ENCODE results near the gene PER2. TPM values are rescaled to one million over a fixed set of nuclear protein-coding genes. Genes with fewer than 3 reads are reported as not detected.

PER2 gene
- total and polyA plus RNA-seq, 2 of the 13 experiments (the other 11 are each of a cell fraction or from before 2014, with no cell fraction given) = 5.1 to 9.4 TPM

- TF ChIP-seq MNT (IDR thresholded peaks at IDR 0.05) = peak; percentile 33; the same call in 1 of the 2 replicates
- TF ChIP-seq ZNF547 (CRISPR knock-in tag; IDR thresholded peaks at IDR 0.05) = peak; percentile 67; the same call in 1 of the 2 replicates
- no peak for TF ChIP-seq ZNF337 (CRISPR knock-in tag; IDR thresholded peaks at IDR 0.05; ENCODE audit: borderline replicate concordance, low read depth)
- peak; percentile 28; the same call in 1 of the 2 replicates for TF ChIP-seq DR1 (CRISPR knock-in tag; IDR thresholded peaks at IDR 0.05)
- 0 out of 2 replicates have a peak, but pooled peaks have one; percentile 62 for TF ChIP-seq KAT7 (CRISPR knock-in tag; IDR thresholded peaks at IDR 0.05; ENCODE audit: borderline replicate concordance)
- no peak for TF ChIP-seq ZNF879 (CRISPR knock-in tag; IDR thresholded peaks at IDR 0.05)
- peak; percentile 92 for TF ChIP-seq ARID4A (CRISPR knock-in tag; IDR thresholded peaks at IDR 0.05; ENCODE audit: borderline replicate concordance)
- TF ChIP-seq ADNP (CRISPR knock-in tag; IDR thresholded peaks at IDR 0.05) = no peak
- peak; percentile 25; the same call in 1 of the 2 replicates for TF ChIP-seq POGZ (CRISPR knock-in tag; IDR thresholded peaks at IDR 0.05)
- no peak for TF ChIP-seq ZMAT5 (CRISPR knock-in tag; IDR thresholded peaks at IDR 0.05; ENCODE audit: borderline replicate concordance, low read depth)
- TF ChIP-seq ZNF275 (CRISPR knock-in tag; IDR thresholded peaks at IDR 0.05; ENCODE audit: borderline replicate concordance) = no peak
- TF ChIP-seq THAP9 (CRISPR knock-in tag; IDR thresholded peaks at IDR 0.05; ENCODE audit: borderline replicate concordance) = no peak
- TF ChIP-seq PRDM10 (CRISPR knock-in tag; IDR thresholded peaks at IDR 0.05; ENCODE audit: low read depth) = peak; percentile 21; the same call in 1 of the 2 replicates
- TF ChIP-seq ZNF746 (CRISPR knock-in tag; IDR thresholded peaks at IDR 0.05) = peak; percentile 91
- TF ChIP-seq ZNF432 (CRISPR knock-in tag; IDR thresholded peaks at IDR 0.05; ENCODE audit: borderline replicate concordance) = no peak
Measured at GRCh38 chr2:238320246-238320647, 31.8 kb upstream of the PER2 start, which contains the start of gene TRAF3IP1 (continued).
